ENCODE results near the gene MYO3B.

- TF ChIP-seq POLR2A (IDR thresholded peaks at IDR 0.05; ENCODE audit: low read length) (no peak), GATA1 (IDR thresholded peaks at IDR 0.05; ENCODE audit: low read depth, low read length) (no peak)
Measured at GRCh38 chr2:170523506-170523905, 345.6 kb downstream of the MYO3B start.
